ENCODE measurements around the gene MX2.

Gene MX2

DNA sequence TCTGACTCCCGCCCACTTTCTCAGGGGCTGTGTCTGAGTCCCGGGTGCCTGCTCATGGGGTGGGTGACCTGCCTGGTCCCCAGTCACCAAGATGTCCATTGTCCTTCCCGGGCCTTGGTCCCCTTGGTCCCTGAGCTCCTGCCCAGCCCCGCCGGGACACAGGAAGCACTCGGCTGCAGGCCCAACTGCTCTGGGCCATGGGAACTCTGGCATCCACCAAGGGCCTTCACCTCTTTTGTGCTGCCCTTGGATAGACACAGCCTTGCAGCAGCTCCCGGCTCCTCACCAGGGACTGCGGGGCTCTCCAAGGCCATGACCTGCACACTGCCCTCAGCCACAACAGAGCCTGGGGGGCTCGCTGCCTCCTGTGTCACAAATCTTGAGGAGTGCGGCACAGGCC is 42.1 kb downstream of the MX2 start:
- TF ChIP-seq, protein P1, sequence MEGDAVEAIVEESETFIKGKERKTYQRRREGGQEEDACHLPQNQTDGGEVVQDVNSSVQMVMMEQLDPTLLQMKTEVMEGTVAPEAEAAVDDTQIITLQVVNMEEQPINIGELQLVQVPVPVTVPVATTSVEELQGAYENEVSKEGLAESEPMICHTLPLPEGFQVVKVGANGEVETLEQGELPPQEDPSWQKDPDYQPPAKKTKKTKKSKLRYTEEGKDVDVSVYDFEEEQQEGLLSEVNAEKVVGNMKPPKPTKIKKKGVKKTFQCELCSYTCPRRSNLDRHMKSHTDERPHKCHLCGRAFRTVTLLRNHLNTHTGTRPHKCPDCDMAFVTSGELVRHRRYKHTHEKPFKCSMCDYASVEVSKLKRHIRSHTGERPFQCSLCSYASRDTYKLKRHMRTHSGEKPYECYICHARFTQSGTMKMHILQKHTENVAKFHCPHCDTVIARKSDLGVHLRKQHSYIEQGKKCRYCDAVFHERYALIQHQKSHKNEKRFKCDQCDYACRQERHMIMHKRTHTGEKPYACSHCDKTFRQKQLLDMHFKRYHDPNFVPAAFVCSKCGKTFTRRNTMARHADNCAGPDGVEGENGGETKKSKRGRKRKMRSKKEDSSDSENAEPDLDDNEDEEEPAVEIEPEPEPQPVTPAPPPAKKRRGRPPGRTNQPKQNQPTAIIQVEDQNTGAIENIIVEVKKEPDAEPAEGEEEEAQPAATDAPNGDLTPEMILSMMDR (IDR thresholded peaks at IDR 0.05), result no peak
- peaks cover 100% of the 10 kb centered on the region for H3K36me3 ChIP-seq
- peaks cover 2% of the 10 kb centered on the region for H3K9me3 ChIP-seq
- H3K4me3 ChIP-seq (ENCODE audit: low read depth in 1 of 2, low read length in 1 of 2), result no peak overlapping the region
- peaks cover 11 to 17% of the 10 kb centered on the region in 2 experiments for H3K4me1 ChIP-seq (ENCODE audit: control insufficient read depth in 1 of 2, insufficient read depth in 1 of 2, low read depth in 1 of 2, low read length in 1 of 2)
- no peaks in the 10 kb centered on the region for H3K27me3 ChIP-seq
- H3K27ac ChIP-seq, result no peak overlapping the region

GRCh38 chr21:41405321-41405720 is 43.5 kb downstream of the MX2 start:
- Histone ChIP-seq H3K36me3 (peaks cover 100% of the 10 kb centered on the region), H3K4me1 (ENCODE audit: control insufficient read depth in 1 of 2, insufficient read depth in 1 of 2, low read depth in 1 of 2, low read length in 1 of 2) (peaks cover 11 to 17% of the 10 kb centered on the region in 2 experiments), H3K4me3 (ENCODE audit: low read depth in 1 of 2, low read length in 1 of 2) (no peak overlapping the region), H3K9me3 (peaks cover 2% of the 10 kb centered on the region), H3K27me3 (no peaks in the 10 kb centered on the region), H3K27ac (no peak overlapping the region)
- TF ChIP-seq, protein P1 (IDR thresholded peaks at IDR 0.05), result no peak

GRCh38 chr21:41406340-41406739 is 44.5 kb downstream of the MX2 start:
- H3K36me3 ChIP-seq, result peaks cover 100% of the 10 kb centered on the region
- TF ChIP-seq, protein P1 (IDR thresholded peaks at IDR 0.05), result no peak

DNA sequence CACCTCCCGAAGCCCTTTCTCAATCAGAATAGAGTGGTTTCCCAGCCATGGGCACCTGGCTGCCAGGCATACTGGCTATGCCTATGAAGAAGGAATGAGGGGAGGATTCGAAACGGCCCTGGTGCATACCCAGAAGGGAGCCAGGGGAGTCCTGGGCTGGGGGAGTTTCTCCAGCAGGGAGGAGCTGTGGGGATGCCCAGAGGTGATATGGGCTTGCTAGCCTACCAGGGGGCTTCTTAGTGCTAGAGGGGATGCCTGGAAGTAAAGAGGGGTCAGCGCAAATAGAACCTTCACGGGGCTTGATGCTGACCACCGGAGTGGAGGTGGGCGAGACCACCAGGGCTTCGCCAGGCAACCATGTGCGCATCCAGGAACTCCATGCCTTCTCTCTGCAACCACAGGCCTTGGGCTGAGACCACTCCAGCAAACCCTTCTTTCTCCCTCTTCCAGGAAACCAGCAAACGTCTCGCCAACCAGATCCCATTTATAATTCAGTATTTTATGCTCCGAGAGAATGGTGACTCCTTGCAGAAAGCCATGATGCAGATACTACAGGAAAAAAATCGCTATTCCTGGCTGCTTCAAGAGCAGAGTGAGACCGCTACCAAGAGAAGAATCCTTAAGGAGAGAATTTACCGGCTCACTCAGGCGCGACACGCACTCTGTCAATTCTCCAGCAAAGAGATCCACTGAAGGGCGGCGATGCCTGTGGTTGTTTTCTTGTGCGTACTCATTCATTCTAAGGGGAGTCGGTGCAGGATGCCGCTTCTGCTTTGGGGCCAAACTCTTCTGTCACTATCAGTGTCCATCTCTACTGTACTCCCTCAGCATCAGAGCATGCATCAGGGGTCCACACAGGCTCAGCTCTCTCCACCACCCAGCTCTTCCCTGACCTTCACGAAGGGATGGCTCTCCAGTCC is 46.0 kb downstream of the MX2 start:
- H3K27ac ChIP-seq, result no peak overlapping the region
- H3K4me3 ChIP-seq (ENCODE audit: low read depth in 1 of 2, low read length in 1 of 2), result no peak overlapping the region
- TF ChIP-seq, protein P1 (IDR thresholded peaks at IDR 0.05), result no peak

More at GRCh38 chr21:41406340-41406739, 44.5 kb downstream of the MX2 start:
- H3K27me3 ChIP-seq, result no peaks in the 10 kb centered on the region
- H3K4me1 ChIP-seq (ENCODE audit: control insufficient read depth in 1 of 2, insufficient read depth in 1 of 2, low read depth in 1 of 2, low read length in 1 of 2), result peaks cover 11 to 17% of the 10 kb centered on the region in 2 experiments
- peaks cover 2% of the 10 kb centered on the region for H3K9me3 ChIP-seq
- H3K4me3 ChIP-seq (ENCODE audit: low read depth in 1 of 2, low read length in 1 of 2), result no peak overlapping the region
- peak overlapping the region; percentile 45 for H3K27ac ChIP-seq

GRCh38 chr21:41410361-41410760 is 48.5 kb downstream of the MX2 start:
- Histone ChIP-seq H3K9me3 (peaks cover 2% of the 10 kb centered on the region), H3K27me3 (no peaks in the 10 kb centered on the region), H3K36me3 (peaks cover 64% of the 10 kb centered on the region), H3K4me1 (ENCODE audit: control insufficient read depth in 1 of 2, insufficient read depth in 1 of 2, low read depth in 1 of 2, low read length in 1 of 2) (peaks cover 11 to 13% of the 10 kb centered on the region in 2 experiments), H3K27ac (no peak overlapping the region), H3K4me3 (ENCODE audit: low read depth in 1 of 2, low read length in 1 of 2) (no peak overlapping the region)
- TF ChIP-seq, protein P1 (IDR thresholded peaks at IDR 0.05), result no peak

More for the DNA sequence above, 46.0 kb downstream of the MX2 start:
- H3K36me3 ChIP-seq, result peaks cover 89% of the 10 kb centered on the region
- peaks cover 2% of the 10 kb centered on the region for H3K9me3 ChIP-seq
- H3K4me1 ChIP-seq (ENCODE audit: control insufficient read depth in 1 of 2, insufficient read depth in 1 of 2, low read depth in 1 of 2, low read length in 1 of 2), result peaks cover 11 to 17% of the 10 kb centered on the region in 2 experiments
- no peaks in the 10 kb centered on the region for H3K27me3 ChIP-seq
